GM12878 (cell line): ENCODE data around the gene PCDHGA2. TPM values are rescaled to one million over a fixed set of nuclear protein-coding genes. Genes with fewer than 3 reads are reported as not detected.

Experiments
- ATAC-seq: fragments of 200-7000 bp; cut with Tn5 transposase; 3 replicates; pipeline ENCODE4 v1.9.1; 2020; ENCODE audit warnings: mild to moderate bottlenecking, moderate library complexity
- BruUV-seq: library from RNA; stranded (reverse); fragments of 400-500 nt; replicated peaks from 2 replicates; lab custom pipeline; 2021; lab: Mats Ljungman, UMichigan
- CTCF ChIA-PET: fragments of 300-600 bp; sonication (Branson Sonifier 250); formaldehyde crosslinking; extraction: SDS; loops from one replicate; lab custom pipeline; 2021; ENCODE audit warnings: inconsistent platforms; lab: Yijun Ruan, JAX
- POLR2A ChIA-PET: fragments of 350-600 bp; formaldehyde crosslinking; extraction: SDS; loops from one replicate; lab custom pipeline; 2021; ENCODE audit warnings: inconsistent platforms; lab: Charles Lee
- RAD21 ChIA-PET: fragments of 300-600 bp; sonication (Branson Sonifier 250); formaldehyde crosslinking; loops from one replicate; lab custom pipeline; 2023; ENCODE audit warnings: antibody characterized with exemption; ENCODE audit not compliant: unreplicated experiment; lab: Charles Lee
- SMC1A ChIA-PET: fragments of 300-600 bp; sonication (Branson Sonifier 250); formaldehyde crosslinking; loops from one replicate; lab custom pipeline; 2023; ENCODE audit not compliant: unreplicated experiment, uncharacterized antibody; lab: Charles Lee
- DNase-seq: peaks from one replicate; pipeline ENCODE4 v3.0.0-alpha.2; 2011; ENCODE audit warnings: low read depth, low spot score
- FAIRE-seq: peaks from 3 replicates; lab custom pipeline; 2011; peaks lifted over from hg19 to GRCh38; lab: Jason Lieb, UNC
- H2AFZ ChIP-seq: 2 replicates; pipeline ENCODE4 v1.6.0; 2011; ENCODE audit warnings: low read depth, low read length, control low read depth; ENCODE audit not compliant: control insufficient read depth
- H3K27ac ChIP-seq: 2 replicates; pipeline ENCODE4 v1.5.1; 2011; ENCODE audit warnings: control low read depth; ENCODE audit not compliant: control insufficient read depth, insufficient read depth
- H3K27me3 ChIP-seq, 2 experiments: replicated peaks in 1 of 2; 2 replicates each; pipeline versions ENCODE4 v1.6.0 to v1.6.1; 2011; ENCODE audit warnings: low read length in 1 of 2; ENCODE audit not compliant: control insufficient read depth in 2 of 2, insufficient read depth in 2 of 2
- H3K36me3 ChIP-seq, 2 experiments: 2 replicates each; pipeline ENCODE4 v1.5.1; 2011; ENCODE audit warnings: low read length in 1 of 2; ENCODE audit not compliant: control insufficient read depth in 2 of 2, insufficient read depth in 2 of 2
- H3K4me1 ChIP-seq: 2 replicates; pipeline ENCODE4 v1.6.1; 2011; ENCODE audit warnings: mild to moderate bottlenecking, low read length, moderate library complexity, mixed read lengths; ENCODE audit not compliant: control insufficient read depth, insufficient read depth
- H3K4me2 ChIP-seq: 2 replicates; pipeline ENCODE4 v1.6.0; 2011; ENCODE audit warnings: control low read depth; ENCODE audit not compliant: control insufficient read depth, insufficient read depth
- H3K4me3 ChIP-seq: fragments of 200-600 bp; sonication (generic); 2 replicates; pipeline ENCODE4 v1.5.1; 2016
- H3K79me2 ChIP-seq: 2 replicates; pipeline ENCODE4 v1.6.0; 2011; ENCODE audit warnings: low read length; ENCODE audit not compliant: control insufficient read depth, insufficient read depth
- H3K9ac ChIP-seq: 2 replicates; pipeline ENCODE4 v1.8.0; 2011; ENCODE audit warnings: low read length, control low read depth, mixed read lengths; ENCODE audit not compliant: control insufficient read depth, insufficient read depth
- H3K9me3 ChIP-seq: replicated peaks from 3 replicates; pipeline ENCODE4 v1.5.1; 2011; ENCODE audit warnings: mild to moderate bottlenecking, low read length; ENCODE audit not compliant: control insufficient read depth, insufficient read depth
- H4K20me1 ChIP-seq: 2 replicates; pipeline ENCODE4 v1.6.0; 2011; ENCODE audit not compliant: control insufficient read depth, insufficient read depth
- CBX3 ChIP-seq: fragments of 200-600 bp; sonication (generic); IDR thresholded peaks from 2 replicates; pipeline ENCODE4 v1.6.1; 2016; ENCODE audit warnings: low read depth, borderline replicate concordance
- CEBPB ChIP-seq, 2 experiments: fragments of 150-350 bp in 1 of 2; IDR thresholded peaks; 2 replicates each; pipeline ENCODE4 v1.6.1; 2012 to 2014; ENCODE audit warnings: low read depth in 2 of 2, low read length in 2 of 2, borderline replicate concordance in 1 of 2, inconsistent platforms in 1 of 2
- EP300 ChIP-seq, 2 experiments: fragments of 150-350 bp in 1 of 2; IDR thresholded peaks; 2 replicates each; pipeline ENCODE4 v1.6.1; 2011 to 2012; ENCODE audit warnings: low read depth in 2 of 2, low read length in 2 of 2, borderline replicate concordance in 1 of 2, improper control_type of control experiment in 1 of 2, inconsistent platforms in 1 of 2; ENCODE audit not compliant: control insufficient read depth in 1 of 2
- HDAC6 ChIP-seq: fragments of 200-600 bp; sonication (generic); IDR thresholded peaks from one replicate; pipeline ENCODE4 v1.8.0; 2017; ENCODE audit warnings: antibody characterized with exemption; ENCODE audit not compliant: unreplicated experiment
- MTA2 ChIP-seq: fragments of 450-650 bp; IDR thresholded peaks from 2 replicates; pipeline ENCODE4 v1.6.1; 2016; ENCODE audit warnings: low read depth, mild to moderate bottlenecking, moderate library complexity
- NBN ChIP-seq: fragments of 450-650 bp; IDR thresholded peaks from 2 replicates; pipeline ENCODE4 v1.6.1; 2016
- PML ChIP-seq: IDR thresholded peaks from 2 replicates; pipeline ENCODE4 v1.6.1; 2012; ENCODE audit warnings: low read length, inconsistent platforms
- RB1 ChIP-seq: fragments of 450-650 bp; formaldehyde crosslinking; IDR thresholded peaks from 2 replicates; pipeline ENCODE4 v1.6.1; 2017; ENCODE audit warnings: mild to moderate bottlenecking, borderline replicate concordance
- SP1 ChIP-seq: IDR thresholded peaks from one replicate; pipeline ENCODE4 v1.6.1; 2011; ENCODE audit warnings: low read depth, low read length
- SREBF2 ChIP-seq: IDR thresholded peaks from 2 replicates; pipeline ENCODE4 v1.6.1; 2012; ENCODE audit warnings: mild to moderate bottlenecking, low read length
- SRF ChIP-seq, 2 experiments: IDR thresholded peaks; 2 replicates each; pipeline ENCODE4 v1.6.1; 2011; ENCODE audit warnings: low read depth in 2 of 2, low read length in 2 of 2, mild to moderate bottlenecking in 1 of 2, moderate library complexity in 1 of 2
- STAT1 ChIP-seq: fragments of 450-650 bp; conservative IDR thresholded peaks from 2 replicates; pipeline ENCODE4 v1.6.1; 2014; ENCODE audit warnings: antibody characterized with exemption, mild to moderate bottlenecking
- STAT3 ChIP-seq: IDR thresholded peaks from 2 replicates; pipeline ENCODE4 v1.6.1; 2011; ENCODE audit warnings: low read depth, low read length, improper control_type of control experiment
- YBX1 ChIP-seq: fragments of 450-650 bp; IDR thresholded peaks from 2 replicates; pipeline ENCODE4 v1.6.1; 2016; ENCODE audit warnings: antibody characterized with exemption
- ZBTB33 ChIP-seq: fragments of 450-650 bp; IDR thresholded peaks from 2 replicates; pipeline ENCODE4 v1.6.1; 2017; ENCODE audit warnings: mild to moderate bottlenecking
- WGBS: methylation state at CpG from one replicate; pipeline ENCODE4 v1.1.6; 2016; ENCODE audit warnings: low lambda C conversion rate; ENCODE audit not compliant: insufficient replicate concordance, insufficient coverage; ENCODE audit errors: missing lambda C conversion rate; 5-methylcytosine and 5-hydroxymethylcytosine counted together
- in situ Hi-C: fragments of 300-500 bp; cut with MboI; formaldehyde crosslinking; loops from 9 replicates; pipeline ENCODE4 v1.14.3; 2018; ENCODE audit warnings: mixed read lengths
- intact Hi-C: fragments of 100-400 bp; cut with micrococcal nuclease; formaldehyde crosslinking; loops from one replicate; pipeline ENCODE4 v1.14.2; 2022; ENCODE audit not compliant: unreplicated experiment
- polyA plus RNA-seq, 11 experiments: library from polyadenylated mRNA; depleted of rRNA in 4 of 11; unstranded in 6 of 11; stranded (reverse) in 5 of 11; fragments of >200 nt; fragmentation: Nextera tagmentation in 4 of 11; fragmentation: Illumina TruSeq in 1 of 11; extraction: Ambion mirVana in 4 of 11; extraction: Trizol in 1 of 11; gene quantifications; 1 replicate in 1 of 11; 2 replicates in 10 of 11; pipeline versions ENCODE4 v1.2.1 to v1.2.3, GENCODE V29; 2011 to 2016; ENCODE audit warnings: inconsistent platforms in 2 of 11, missing spikeins in 2 of 11, low read depth in 1 of 11
- total RNA-seq, 4 experiments: library from RNA; depleted of rRNA in 3 of 4; stranded (reverse); fragments of >200 nt in 3 of 4; fragmentation: Illumina TruSeq in 1 of 4; extraction: Trizol in 1 of 4; gene quantifications; 2 replicates each; pipeline versions ENCODE4 v1.2.1 to v1.2.3, GENCODE V29; 2013 to 2021

Gene PCDHGA2
- total and polyA plus RNA-seq, 10 of the 15 experiments (the other 5 are each of a cell fraction or from before 2014, with no cell fraction given): 0.03 to 0.11 (median 0.05) TPM; not detected in 4

GRCh38 chr5:141389153-141390042 is 50.8 kb downstream of the PCDHGA2 start:
- 86% methylated on average over 73 of the region's 77 CpGs for WGBS
- no peaks in the 10 kb centered on the region for H3K27me3 ChIP-seq
- intact Hi-C loops: no loop called here
- H2AFZ ChIP-seq: no peak overlapping the region
- ChIA-PET CTCF (interaction anchor here (1.6 to 2.8 kb wide), 2 partner anchors 9 to 20 kb away, joined by 6 to 8 read pairs; partner anchors contain the start of gene PCDHGB3), RAD21 (no interaction called here), POLR2A (no interaction called here), SMC1A (no interaction called here)
- in situ Hi-C loops: no loop called here
- H3K9me3 ChIP-seq: peaks cover 5% of the 10 kb centered on the region; the same call in 2 of the 3 replicates
- DNase-seq: no peak
- BruUV-seq: no TSS peak
- no peak overlapping the region for H3K4me2 ChIP-seq
- no peak overlapping the region for H3K4me3 ChIP-seq
- TF ChIP-seq STAT1 (no peak), EP300 (IDR thresholded peaks at IDR 0.05; ENCODE audit: borderline replicate concordance in 1 of 2, control insufficient read depth in 1 of 2, low read depth in 2 of 2, low read length in 2 of 2) (no peak), RB1 (no peak), SRF (IDR thresholded peaks at IDR 0.05; ENCODE audit: low read depth in 2 of 2, low read length in 2 of 2) (no peak), YBX1 (no peak), HDAC6 (no peak), PML (no peak), NBN (no peak), SP1 (no peak), CBX3 (no peak), CEBPB (IDR thresholded peaks at IDR 0.05; ENCODE audit: borderline replicate concordance in 1 of 2, low read depth in 2 of 2, low read length in 2 of 2) (no peak), STAT3 (no peak), MTA2 (no peak), ZBTB33 (no peak), SREBF2 (no peak)
- H3K9ac ChIP-seq: no peak overlapping the region
- ATAC-seq: no peak
- no peaks in the 10 kb centered on the region for H3K4me1 ChIP-seq
- no peaks in the 10 kb centered on the region for H3K79me2 ChIP-seq
- H3K27ac ChIP-seq: no peak overlapping the region
- no peak for FAIRE-seq
- no peaks in the 10 kb centered on the region for H3K36me3 ChIP-seq
- no peaks in the 10 kb centered on the region for H4K20me1 ChIP-seq
